ENCODE data around the gene AVPR1B.

- TF ChIP-seq, protein P1, sequence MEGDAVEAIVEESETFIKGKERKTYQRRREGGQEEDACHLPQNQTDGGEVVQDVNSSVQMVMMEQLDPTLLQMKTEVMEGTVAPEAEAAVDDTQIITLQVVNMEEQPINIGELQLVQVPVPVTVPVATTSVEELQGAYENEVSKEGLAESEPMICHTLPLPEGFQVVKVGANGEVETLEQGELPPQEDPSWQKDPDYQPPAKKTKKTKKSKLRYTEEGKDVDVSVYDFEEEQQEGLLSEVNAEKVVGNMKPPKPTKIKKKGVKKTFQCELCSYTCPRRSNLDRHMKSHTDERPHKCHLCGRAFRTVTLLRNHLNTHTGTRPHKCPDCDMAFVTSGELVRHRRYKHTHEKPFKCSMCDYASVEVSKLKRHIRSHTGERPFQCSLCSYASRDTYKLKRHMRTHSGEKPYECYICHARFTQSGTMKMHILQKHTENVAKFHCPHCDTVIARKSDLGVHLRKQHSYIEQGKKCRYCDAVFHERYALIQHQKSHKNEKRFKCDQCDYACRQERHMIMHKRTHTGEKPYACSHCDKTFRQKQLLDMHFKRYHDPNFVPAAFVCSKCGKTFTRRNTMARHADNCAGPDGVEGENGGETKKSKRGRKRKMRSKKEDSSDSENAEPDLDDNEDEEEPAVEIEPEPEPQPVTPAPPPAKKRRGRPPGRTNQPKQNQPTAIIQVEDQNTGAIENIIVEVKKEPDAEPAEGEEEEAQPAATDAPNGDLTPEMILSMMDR (IDR thresholded peaks at IDR 0.05) = no peak
- TF ChIP-seq ZFX (IDR thresholded peaks at IDR 0.05; ENCODE audit: borderline replicate concordance) = no peak
Observed at GRCh38 chr1:206103979-206104378, 13.2 kb downstream of the AVPR1B start.
